Hematopoietic multipotent progenitor cell treated with erythropoietin and hydrocortisone succinate and interleukin-3 and kit ligand, for 6 days (in vitro differentiated cells): ENCODE results near the gene SBF2.
"Not testable (repeated sequence)": the region's sequence is repeated elsewhere in the genome, so short reads cannot be mapped to it uniquely, and the experiment has no call there.

ENCODE experiments used
- DNase-seq: peaks from one replicate; pipeline ENCODE4 v3.0.0-alpha.2; 2015

SBF2 gene

DNA sequence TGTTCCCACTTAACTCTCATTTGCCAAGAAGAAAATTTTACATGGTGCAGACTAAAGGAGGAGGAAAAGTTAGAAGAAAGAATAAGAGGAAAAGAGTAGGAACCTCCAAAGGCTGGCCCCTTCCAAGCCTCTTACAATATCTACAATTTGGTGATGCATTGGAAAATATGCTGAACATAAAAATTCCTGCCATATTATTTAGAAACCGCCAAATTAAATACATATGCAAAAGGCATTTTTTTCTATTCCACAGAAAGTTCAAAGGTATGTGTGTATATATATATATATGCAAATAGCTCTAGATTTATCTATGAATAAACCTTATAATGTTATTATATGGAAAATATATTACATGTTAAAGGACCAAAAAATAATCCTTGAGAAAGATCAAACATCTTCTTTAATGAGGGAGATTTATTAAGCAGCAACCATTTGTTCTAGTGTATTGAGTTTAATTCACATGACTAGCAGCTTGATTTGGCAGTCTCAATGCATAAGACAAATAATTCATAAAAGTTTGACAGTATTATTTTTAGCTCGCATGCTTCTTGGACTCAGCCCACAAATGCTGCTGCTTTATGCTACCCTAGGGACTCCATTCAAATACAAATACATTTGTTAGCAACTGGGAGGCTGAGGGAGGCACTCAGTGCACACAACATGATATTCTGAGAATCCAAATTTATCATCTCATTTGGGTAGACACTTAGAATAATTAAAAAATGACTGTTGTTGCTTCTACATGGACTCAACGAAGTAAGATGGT, 184.9 kb downstream of the SBF2 start:
- no peak for DNase-seq

DNA sequence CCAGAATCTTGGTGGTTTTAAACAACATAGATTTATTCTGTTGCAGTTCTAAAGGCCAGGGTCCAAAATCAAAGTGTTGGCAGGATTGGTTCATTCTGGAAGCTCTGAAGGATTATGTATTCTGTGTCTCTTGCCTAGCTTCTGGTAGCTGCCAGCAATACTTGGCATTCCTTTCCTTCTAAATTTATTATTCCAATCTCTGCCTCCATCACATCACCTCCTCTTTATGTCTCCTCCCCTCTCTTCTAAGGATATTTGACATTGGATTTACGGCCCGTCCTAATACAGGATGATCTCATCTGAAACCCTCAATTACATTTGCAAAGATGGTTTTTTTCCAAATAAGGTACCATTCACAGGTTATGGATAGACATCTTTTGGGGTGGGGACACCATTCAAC, 186.5 kb downstream of the SBF2 start:
- DNase-seq = no peak

DNA sequence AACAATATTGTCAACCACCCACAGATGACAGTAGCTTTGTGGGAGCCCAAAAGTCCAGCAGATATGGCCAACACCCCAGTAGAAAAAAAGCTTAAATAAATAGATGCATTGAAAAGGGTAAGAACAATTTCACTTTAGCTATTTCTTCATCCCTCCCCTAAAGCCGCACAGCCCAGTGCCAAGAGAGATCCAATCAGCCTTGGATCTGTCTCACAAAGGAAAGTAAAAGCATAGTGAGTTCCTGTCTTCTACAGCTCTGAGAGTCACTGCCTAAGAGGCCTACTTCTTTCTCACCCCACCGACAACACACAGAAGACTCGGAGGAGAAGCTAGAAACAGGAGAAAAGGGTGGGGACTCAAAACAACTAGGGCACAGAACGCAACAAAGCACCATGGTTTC, 196.4 kb downstream of the SBF2 start:
- DNase-seq = no peak

DNA sequence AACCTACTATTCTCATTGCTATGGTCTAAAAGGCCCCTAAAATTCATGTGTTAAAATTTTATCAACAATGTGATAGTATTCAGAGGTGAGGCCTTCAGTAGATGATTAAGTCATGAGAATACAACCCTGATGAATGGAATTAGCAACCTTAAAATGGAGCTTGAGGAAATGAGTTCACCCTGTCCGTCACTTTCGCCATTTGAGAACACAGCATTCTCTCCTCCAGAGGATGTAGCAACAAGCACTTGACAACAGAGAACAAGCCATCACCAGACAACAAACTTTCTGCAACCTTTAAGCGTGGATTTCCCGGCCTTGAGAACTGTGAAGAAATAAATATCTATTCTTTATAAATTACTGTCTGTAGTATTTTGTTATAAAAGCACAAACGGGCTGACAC, 197.0 kb downstream of the SBF2 start:
- DNase-seq = no peak

DNA sequence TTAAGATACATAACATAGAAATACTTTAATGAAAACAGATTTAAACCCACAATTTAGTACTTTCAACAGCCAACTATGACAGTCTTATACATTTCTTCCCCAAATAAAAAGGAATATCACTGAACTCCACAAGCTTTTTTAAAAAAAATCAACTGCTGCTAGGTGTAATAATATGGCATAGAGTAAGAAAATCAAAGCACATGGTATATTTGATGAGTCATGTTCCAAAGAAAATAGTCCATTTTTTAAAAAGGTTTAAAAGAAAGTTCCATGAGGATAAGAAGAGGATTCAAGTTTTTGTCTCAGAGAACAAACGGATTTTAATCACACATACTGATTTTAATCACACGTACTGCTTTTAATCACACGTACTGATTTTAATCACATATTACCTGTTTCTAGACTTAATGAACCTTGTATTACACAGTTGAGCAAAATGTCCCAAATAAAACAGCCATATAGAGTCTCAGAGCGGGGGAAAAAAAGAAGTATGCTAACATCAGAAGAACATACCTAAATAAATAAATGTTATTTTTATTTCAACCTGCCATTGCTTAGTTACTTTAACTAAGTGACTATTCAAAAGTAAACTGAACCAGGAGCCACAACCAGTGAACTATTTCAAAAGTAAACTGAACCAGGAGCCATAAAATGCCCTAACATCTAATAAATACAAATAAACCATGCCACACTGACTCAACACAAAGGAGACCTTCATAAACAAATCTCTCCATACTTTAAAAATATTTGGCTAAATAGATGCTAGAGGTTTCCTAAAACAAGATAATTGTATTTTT, 198.4 kb downstream of the SBF2 start:
- no peak for DNase-seq

DNA sequence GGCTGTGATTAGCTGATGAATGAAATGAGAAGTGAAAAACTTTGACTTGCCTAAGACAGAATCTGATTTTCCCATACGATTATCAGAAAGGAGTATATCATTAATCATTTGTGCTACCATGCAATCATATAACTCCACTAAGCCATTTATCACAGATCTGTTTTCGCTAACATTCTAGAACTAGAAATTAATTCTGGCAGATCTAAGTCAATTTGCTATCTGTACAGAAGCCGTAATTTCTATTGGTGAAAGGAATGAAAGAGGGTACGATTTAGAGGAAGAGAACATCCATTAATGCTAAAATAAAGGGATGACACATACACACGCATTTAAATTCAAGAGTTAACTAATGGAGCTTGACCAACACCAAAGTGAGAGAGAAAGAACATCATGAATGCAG, 201.6 kb downstream of the SBF2 start:
- no peak for DNase-seq

DNA sequence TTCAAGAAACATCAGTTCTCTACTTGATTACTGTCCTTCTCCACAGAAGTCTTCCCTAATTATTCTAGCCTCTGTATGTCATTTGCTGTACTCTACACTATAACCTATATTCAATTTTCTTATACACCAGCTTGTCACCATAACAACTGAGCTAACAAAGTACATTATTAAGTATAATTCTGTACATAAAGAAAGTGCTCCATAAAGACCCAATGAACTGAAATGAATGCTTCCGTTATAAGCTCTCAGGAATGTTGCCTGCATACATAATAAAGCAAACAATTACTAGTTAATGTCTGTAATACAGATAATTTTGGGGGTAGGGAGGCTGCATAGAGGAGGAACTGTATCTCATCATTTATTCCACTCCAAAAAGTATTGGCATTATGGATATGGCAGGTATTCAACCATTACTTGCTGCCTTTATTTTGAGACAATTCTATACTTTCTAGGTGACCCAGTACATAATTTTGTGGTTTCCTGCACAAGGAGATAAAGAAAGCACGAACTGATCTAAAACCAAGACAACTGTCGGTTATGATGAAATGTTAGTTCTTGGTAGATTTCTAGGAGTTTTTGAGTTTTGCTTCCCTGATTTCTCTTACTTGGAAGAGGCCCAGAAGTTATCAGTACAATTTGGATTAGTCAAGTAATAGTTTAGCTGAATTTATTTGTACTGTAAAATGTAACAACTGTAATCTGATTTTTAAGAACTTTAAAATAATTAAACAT, 202.5 kb downstream of the SBF2 start:
- DNase-seq = peak; percentile 62

DNA sequence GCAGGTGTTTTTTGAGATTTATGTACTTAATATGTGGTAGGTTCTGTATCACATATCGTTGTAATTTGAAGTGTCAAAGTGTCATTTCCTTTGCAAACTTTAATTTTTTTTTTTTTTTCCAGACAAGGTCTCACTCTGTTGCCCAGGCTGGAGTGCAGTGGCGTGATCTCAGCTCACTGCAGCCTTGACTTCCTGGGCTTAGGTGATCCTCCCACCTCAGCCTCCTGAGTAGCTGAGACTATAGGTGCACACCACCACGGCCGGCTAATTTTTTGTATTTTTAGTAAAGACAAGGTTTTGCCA, 206.1 kb downstream of the SBF2 start:
- not testable (repeated sequence) for DNase-seq

DNA sequence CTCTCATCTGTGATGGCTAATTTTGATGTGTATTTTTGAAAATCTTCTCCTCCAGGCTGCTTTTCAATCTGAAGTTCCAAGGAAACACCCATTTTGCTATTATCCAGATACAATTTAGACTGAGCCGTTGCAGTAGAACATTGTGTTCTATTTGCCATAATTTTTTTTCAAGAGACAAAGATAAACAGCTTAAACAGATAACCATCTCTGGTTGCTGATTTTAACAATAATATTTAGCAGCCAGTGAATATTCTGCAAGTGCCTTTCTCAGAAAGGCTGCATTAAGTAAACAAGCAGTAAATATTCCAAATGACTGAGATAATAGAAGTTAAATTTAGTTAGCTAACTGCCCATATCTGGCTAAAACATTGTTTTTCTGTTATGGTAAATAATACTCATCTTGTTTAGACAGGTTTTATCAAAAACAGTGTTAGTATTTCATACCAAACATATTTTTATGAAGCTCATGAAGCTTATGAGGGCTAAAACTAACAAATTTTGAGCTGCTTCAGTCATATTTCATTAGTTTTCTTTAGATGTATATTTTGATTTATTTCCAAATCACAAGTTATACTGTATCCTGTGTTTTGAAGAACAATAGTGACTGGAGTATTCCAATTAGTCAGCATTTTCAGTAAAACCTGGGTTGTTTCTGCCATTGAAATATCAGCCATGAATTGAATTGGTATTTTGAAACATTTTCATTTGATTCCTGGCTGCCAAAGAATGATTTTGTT, 206.7 kb downstream of the SBF2 start:
- DNase-seq = no peak

DNA sequence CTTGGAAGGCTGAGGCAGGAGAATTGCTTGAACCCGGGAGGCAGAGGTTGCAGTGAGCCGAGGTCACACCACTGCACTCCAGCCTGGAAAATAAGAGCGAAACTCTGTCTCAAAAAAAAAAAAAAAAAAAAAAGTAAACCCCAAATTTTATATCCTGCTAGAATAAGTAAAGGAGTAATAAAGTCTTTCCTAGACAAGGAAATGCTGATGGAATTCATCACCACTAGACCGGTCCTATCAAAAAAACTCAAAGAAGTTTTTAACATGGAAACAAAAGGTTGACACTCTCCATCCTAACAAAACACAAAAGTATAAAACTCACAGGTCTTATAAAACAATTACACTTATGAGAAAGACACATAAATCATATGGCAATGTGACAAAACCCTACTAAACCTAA, 213.9 kb downstream of the SBF2 start:
- DNase-seq = no peak

DNA sequence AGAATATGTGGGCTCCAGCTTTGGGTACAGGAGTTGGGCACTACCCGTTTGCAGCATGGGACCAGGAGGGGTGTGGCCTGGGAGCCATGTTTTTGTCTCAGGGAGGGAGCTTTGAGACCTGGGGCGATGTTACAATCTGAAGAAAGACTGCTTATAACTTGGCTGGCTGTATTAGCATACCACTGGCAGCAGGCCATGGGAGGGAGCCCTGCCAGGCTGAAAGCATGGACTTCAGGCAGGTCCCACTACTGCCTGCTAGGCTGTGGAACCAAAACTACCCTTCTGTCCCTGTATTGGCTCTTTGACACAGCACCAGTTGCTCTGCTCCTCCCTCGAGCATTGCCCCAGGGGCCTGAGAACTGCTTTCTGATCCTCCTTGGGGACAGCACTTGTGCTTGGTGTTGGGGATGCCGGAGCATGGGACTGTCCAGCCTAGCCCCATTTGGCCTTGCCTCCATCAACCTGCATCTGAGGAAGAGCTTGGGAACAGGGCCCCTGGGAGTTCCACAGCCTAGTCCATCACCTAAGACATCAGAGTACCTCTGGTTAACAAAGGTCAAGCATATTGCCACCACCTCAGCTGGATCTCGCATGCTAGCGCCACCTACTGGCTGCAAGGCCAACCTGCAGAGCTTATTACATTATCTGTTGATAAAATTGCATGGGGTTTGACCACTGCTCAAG, 217.4 kb downstream of the SBF2 start:
- DNase-seq = peak; percentile 56

DNA sequence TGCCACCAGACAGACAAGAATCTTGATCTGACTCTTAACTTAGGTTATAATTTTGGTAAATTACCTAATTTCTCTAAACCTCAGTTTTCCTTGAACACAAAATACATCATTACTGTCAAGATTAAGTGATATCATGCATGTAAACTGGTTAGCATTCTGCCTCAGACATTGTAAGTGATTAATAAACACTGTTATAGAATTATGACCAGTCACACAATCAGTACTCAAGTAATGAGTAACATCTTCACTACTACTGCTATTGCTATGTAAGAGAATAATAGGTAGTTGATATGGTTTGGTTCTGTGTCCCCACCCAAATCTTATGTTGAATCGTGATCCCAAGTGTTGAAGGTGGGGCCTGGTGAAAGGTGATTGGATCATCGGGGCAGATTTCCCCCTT, 218.9 kb downstream of the SBF2 start:
- DNase-seq = no peak

DNA sequence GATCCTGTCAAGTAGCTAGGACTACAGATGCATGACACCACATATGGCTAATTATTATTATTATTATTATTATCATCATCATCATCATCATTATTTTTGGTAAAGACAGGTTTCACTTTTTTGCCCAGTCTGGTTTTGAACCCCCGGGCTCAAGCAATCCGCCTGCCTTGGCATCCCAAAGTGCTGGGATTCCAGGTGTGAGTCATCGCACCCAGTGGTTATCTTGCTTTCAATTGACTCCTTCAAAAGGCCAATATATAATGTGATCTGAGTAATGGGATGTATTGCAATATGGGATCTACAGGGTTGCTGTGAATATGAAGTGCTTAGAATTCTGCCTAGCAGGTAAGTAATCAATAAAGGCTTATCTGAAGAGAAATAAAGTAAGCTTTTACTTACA, 221.2 kb downstream of the SBF2 start:
- no peak for DNase-seq

DNA sequence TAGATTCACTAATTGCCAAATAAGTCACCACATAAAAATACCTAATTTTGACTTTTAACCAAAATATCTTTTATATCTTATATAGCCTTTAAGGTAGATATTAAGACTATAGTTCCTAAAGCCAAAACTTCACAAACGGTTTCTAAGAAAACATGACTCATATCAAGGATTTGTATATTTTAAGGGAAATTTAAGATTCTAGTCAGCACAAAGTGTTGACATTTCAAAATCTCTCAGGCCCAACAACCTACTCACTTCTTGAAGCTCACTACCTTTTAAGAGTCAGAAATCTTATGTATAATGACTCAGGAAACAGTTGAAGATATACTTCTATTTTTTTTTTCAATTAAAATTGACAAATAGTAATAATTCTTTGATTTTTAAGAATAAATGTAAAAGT, 221.9 kb downstream of the SBF2 start:
- DNase-seq = no peak

DNA sequence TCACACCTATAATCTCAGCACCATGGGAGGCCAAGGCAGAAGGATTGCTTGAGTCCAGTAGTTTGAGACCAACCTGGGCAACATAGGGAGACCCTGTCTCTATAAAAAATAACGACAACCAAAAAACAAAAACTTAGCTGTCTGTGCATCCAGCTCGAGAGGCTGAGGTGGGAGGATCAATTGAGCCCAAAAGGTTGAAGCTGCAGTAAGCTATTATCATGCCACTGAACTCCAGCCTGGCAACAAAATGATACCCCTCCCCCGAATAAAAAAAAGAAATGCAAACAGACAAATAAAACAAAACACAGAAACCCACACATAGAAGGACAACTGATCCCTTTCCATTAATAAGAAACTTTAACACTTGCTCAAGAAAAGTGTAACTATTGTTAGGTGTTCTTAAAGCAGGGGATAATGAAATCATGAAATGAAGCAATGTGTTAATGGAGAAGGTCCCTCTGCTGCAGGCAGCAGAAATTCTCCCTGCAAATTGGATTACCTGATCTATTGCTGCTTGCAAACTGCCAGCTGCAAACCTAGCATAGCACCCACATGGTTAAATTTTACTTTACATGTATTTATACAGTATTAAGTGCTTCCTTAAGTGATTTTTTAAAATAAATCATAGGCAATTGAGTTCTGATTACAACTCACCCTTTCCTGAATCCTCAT, 226.3 kb downstream of the SBF2 start:
- no peak for DNase-seq

DNA sequence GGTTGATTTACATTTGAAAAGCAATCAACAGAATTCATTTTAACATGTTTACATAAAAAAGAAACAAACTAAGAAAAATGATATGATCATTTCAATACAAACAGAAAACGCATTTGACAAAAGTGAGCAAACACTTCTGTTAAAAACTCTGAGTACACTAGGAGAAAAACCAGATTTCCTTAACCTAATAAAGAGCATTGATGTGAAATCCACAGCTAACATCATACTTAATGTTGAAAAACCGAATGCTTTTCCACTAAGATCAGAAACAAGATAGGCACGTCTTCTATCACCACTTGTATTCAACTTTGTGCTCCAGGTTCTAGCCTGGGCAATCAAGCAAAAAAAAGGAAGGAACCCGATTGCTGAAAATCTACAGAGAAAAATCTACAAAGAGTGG, 227.6 kb downstream of the SBF2 start:
- DNase-seq = no peak

DNA sequence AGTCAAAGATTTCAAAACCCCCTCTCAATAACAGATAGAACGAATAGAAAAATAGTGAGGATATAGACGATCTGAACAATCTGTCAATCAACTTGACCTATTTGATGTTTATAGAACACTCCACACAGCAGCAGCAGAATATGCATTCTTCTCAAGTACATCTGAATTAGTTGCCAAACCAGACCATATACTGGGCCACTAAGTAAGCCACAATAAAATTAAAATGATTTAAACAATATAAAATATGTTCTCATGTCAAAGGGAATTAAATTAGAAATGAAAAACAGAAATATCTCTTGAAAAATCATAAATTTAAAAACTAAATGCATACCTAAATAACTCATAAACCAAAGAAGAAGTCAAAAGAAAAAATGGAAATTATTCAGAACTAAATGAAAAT, 229.2 kb downstream of the SBF2 start:
- DNase-seq = no peak

DNA sequence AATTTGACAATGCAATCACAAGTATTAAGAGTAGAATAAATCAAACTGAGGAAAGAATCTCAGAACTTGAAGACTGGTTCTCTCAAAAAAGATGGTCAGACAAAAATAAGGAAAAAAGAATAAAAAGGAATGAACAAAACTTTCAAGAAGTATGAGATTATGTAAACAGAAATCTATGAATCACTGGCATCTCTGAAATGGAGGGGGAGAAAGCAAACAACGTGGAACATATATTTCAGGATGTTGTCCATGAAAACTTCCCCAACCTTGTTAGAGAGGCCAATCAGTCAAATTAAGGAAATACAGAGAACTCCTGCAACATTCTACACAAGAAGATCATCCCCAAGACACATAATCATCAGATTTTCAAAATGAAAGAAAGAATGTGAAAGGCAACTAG, 235.7 kb downstream of the SBF2 start:
- DNase-seq = no peak

DNA sequence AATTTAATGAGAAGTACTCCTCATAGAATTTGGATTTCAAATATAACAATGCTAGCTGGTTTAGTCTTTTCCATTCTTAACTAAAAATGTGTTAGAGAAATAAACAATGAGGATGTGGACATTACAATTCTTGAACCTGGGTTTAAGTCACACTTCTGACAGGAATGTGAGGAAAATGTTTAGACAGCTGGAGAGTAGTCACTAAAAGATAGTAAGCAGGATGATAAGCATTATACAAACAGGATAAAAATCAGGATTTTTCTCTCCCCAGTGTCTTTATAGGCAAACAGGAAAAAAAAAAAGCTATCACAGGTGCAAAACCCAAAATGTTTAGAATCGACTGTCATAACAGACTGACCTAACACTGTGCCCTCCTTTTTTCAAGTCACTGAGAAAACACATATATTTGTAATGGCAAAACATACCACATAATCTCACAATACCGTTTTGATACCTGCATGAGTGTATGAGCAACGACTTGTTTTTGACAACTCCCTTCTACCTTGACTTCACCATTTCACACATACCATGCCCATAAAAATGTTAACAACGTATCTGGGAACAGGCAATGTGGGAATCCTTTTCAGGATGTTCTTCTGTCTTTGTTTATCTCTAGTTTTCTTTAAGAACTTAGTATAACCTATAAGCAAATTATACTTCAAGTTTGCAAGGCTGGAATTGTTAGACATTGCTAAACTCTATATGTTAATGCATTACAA, 242.0 kb downstream of the SBF2 start:
- DNase-seq = no peak

DNA sequence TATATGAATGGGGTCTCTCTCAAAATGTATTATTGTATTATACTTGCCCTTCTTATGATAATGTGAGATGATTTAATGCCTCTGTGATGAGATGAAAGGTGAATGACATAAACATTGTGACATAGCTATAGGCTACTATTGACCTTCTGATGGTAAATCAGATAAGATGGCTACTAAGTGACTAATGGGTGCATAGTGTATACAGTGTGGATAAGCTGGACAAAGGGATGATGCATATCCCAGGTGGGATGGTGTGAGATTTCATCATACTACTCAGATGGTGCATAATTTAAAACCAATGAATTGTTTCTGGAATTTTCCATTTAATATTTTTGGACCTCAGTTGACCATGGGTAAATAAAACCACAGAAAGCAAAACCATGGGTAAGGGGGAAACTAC, 243.5 kb downstream of the SBF2 start:
- DNase-seq = no peak

DNA sequence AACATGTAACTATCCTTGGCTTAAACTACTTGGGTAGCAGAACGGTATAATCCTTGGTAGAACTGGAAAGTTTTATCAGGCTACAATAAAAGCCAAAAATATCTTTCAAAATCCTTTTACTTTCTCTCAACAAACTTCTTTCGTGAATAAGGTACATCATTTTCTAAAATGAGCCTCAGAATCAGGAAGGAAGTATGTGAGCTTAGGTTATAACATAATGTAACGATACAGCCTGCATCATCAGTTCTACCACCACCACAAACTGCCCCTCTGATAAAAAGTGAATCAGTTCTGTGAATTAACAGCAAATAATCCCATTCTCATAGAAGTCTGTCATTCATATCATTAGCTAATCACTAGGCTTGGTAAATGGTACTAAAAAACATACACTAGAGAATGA, 244.3 kb downstream of the SBF2 start:
- no peak for DNase-seq

DNA sequence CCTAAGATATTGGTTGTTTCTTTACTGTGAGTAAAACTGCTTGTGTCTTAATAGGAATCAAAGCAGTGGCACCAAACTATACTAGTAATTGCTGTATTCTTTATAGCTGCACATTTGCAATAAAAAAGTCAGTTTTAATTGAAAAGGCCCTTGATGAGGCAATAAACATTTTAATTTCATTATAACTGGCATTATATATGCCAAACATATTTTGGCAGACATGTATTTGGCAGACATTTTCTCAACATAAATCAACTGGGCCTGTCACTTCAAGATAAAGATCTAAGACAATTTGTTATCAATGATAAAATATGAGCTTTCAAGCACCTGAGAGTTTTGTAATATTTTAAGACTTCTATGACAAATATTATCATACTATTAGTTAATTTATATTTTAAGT, 245.7 kb downstream of the SBF2 start:
- DNase-seq = no peak
